ENCODE data around the gene NR5A2.

Gene NR5A2

DNA sequence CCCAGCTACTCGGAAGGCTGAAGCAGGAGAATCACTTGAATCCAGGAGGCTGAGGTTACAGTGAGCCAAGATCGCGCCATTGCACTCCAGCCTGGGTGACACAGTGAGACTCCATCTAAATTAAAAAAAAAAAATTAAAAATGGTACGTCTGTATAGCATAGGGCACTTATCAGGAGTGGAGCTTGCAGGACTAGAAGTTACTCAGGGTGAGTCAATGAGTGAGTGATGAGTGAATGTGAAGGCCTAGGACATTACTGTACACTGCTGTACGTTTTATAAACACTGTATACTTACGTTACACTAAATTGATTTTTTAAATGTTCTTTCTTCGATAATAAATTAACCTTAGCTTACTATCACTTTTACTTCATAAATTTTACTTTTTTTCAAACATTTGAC is 183.6 kb downstream of the NR5A2 start:
- DNase-seq, result no peak

- DNase-seq, result no peak
Observed at GRCh38 chr1:200213392-200213791, 185.9 kb downstream of the NR5A2 start.

DNA sequence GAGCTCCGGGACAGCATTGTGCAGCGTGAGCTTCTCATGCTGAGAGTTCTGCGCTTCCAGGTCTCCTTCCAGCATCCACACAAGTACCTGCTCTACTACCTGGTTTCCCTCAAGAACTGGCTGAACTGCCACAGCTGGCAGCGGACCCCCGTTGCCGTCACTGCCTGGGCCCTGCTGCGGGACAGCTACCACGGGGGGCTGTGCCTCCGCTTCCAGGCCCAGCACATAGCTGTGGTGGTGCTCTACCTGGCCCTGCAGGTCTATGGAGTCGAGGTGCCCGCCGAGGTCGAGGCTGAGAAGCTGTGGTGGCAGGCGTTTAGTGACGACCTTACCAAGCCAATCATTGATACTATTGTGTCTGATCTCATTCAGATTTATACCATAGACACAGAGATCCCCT is 186.4 kb downstream of the NR5A2 start:
- DNase-seq, result no peak

DNA sequence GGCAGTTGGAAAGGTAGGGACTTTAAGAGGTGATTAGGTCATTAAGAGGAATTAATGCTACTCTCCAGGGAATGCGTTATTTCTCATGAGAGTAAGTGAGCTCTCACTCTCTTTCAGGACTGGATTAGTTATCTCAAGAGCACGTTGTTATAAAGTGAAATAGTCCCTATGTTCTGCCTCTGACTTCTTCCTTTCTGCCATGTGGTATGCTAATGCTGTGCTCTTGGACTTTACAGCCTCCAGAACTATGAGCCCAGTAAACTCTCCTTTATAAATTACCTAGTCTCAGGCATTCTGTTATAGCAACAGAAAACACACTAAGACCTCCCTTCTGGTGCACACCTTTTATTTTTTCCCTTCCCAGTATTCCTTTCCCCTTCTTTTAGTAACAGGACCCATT is 187.8 kb downstream of the NR5A2 start:
- DNase-seq, result no peak

- no peak for DNase-seq
Observed at GRCh38 chr1:200217703-200218102, 190.2 kb downstream of the NR5A2 start.

GRCh38 chr1:200221614-200222282 is 194.2 kb downstream of the NR5A2 start:
- DNase-seq, result no peak

- no peak for DNase-seq
Observed at GRCh38 chr1:200223207-200223606, 195.7 kb downstream of the NR5A2 start.

- no peak for DNase-seq
Observed at GRCh38 chr1:200223613-200224012, 196.1 kb downstream of the NR5A2 start.

DNA sequence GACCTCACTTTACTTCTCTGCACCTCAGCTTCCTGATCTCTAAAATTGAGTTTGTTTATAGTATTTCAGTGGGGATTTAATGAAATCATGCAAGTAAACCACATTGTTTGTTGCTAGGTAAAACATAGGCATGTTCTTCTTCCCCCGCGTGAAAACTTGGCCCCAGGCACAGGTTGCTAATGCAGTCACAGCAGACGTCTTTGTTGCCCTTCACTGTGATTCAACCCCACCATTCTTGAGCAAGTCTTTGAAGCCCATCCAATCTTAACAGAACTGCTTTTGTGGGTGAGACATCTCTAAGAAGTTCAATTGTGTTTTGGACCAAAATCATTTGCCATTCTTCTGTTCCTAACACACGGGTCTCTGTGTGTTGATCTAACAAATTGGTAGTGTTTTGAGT is 196.8 kb downstream of the NR5A2 start:
- no peak for DNase-seq

- DNase-seq, result no peak
Observed at GRCh38 chr1:200226268-200226968, 198.9 kb downstream of the NR5A2 start.

GRCh38 chr1:200226969-200227303 is 199.4 kb downstream of the NR5A2 start:
- no peak for DNase-seq
